GM08714 (cell line): ENCODE data around the gene C15orf61.

Source experiments
- H3K4me3 ChIP-seq: fragments of 200-500 bp; sonication (Bioruptor generic); 2 replicates; pipeline ENCODE4 v1.5.1; 2014; ENCODE audit warnings: mild to moderate bottlenecking, low read length, inconsistent platforms
- ZNF274 ChIP-seq: IDR thresholded peaks from 2 replicates; pipeline ENCODE4 v1.6.1; 2012; ENCODE audit warnings: mild to moderate bottlenecking, low read depth, low read length

C15orf61 gene

DNA sequence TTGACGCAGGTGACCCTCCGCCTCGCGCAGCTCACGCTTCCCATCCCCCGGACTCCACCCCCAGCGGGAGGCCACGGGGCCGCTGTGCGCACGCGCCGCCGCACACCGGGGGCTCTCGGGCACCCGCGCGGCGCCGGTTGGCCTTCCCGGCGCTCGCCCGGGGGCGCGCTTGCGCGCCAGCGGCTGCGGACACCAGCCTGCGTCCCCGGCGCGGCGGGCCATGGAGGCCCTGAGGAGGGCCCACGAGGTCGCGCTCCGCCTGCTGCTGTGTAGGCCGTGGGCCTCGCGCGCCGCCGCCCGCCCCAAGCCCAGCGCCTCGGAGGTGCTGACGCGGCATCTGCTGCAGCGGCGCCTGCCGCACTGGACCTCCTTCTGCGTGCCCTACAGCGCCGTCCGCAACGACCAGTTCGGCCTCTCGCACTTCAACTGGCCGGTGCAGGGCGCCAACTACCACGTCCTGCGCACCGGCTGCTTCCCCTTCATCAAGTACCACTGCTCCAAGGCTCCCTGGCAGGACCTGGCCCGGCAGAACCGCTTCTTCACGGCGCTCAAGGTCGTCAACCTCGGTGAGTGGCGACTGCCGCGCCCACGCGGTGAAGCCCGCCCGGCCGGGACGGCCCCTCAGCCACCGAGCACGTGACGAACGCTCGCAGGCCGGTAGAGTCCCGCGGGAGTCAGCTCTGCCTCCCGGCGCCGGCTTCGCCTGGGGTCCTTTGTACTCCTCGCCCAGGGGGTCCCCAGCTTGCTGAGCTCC is at the start of gene C15orf61:
C15orf61 (plus strand) TSS at position 103 of the 754 bp plus-strand sequence; CDS start at position 221, 118 bp downstream.
- no peak for TF ChIP-seq ZNF274
- H3K4me3 ChIP-seq: peak within 1 kb of the TSS; percentile 95

DNA sequence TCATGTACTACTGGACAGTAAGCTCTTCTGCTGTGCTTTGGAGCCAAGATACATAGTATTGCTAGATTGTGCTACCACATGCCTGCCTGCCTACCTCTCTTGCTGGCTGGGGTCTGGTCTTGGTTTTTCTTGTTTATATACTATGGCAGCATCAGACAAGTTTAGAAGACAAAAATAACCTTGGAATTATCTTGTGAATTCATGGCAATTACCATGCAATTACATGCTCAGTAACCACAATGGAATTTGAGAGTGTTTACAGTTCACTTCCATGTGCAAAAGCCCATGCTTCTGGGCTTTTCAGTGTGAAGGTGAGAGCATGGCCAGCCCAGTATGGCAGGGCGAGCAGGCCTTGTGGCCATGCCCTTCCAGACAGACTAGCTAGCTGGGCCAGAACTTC is 48.0 kb upstream of the C15orf61 start:
- TF ChIP-seq ZNF274: no peak

DNA sequence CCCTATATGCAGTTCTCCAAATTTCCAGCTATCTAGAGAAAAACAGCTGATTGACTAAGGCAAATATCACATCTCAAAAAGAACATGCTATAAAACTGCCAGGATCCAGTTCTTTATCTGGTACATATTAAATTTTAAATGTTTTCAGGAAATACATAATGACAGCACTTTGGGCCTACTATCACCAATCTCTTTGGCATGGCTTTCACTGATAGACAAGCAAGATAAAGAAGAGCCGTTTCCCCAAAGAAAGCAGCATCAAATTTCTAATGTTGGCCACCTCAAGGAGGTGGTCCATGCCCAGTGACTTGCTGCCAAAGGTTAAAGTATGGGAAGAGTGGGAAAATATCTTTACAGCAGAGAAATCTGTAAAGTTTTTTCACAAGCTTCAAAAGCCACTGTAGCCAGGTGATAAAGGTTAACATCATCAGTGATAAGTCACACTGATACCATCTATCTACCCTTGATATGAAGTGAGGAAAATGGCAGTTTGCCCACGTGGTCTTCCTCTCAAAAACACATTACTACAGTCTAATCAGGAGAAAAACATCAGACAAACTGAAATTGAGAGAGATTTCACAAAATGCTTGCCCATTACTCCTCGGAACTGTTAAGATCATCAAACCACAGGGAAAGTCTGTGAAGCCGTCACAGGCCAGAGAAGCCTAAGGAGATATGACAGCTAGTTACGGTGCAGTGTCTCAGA is 46.4 kb upstream of the C15orf61 start:
- no peak overlapping the region for H3K4me3 ChIP-seq
- no peak for TF ChIP-seq ZNF274

More for the DNA sequence above, 48.0 kb upstream of the C15orf61 start:
- no peak overlapping the region for H3K4me3 ChIP-seq

DNA sequence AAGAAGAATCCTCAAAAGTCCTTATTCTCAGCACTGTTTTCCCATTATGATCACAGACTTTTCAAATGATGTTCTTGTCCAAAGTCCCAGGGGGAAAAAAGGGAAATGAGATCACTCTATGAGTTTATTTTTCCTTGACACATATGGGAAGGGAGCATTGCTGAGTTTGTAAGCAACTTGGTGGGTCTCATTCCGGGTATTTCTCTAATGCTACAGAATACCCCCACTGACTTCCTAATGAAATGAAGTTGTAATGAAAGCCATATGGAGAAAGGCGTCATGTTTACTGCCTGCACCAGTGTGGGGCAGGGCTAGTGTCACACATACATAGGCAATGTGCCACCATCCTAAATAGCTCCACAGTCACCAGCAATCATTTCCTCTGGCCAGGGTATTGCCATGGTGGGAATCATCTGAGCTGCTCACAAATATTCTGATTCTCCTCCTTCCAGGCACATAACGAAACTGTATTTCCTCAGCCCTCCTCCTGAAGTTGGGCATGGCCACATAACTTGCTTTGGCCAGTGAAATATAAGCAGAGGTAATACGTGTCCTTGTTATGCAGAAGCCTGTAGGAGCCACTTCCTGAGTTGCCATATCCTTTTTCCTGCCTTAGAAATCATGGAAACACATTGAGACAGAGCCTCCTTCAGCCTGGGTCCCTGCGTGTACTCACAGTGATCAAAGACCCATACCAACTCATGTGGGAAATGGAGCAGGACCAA is 41.0 kb upstream of the C15orf61 start:
- no peak for TF ChIP-seq ZNF274

DNA sequence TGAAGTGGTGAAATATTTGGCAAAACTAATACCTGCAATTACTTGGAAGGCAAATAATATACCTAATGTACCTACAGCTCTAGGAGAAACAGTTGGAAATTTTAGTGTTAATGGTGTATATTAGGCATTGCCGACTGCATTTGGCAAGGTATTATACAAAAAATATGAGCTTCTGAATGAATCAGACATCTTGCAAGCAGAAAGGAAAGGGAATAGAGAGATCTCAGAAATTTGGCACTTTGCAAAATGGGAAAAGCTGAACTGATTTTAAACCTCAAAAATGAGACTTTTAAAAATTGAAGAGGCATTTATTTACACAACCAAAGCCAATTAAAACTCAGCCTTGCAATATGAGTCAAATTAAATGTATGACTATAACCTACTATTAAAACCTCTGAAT is 40.2 kb upstream of the C15orf61 start:
- no peak overlapping the region for H3K4me3 ChIP-seq
- no peak for TF ChIP-seq ZNF274

More for the DNA sequence above, 41.0 kb upstream of the C15orf61 start:
- no peak overlapping the region for H3K4me3 ChIP-seq

DNA sequence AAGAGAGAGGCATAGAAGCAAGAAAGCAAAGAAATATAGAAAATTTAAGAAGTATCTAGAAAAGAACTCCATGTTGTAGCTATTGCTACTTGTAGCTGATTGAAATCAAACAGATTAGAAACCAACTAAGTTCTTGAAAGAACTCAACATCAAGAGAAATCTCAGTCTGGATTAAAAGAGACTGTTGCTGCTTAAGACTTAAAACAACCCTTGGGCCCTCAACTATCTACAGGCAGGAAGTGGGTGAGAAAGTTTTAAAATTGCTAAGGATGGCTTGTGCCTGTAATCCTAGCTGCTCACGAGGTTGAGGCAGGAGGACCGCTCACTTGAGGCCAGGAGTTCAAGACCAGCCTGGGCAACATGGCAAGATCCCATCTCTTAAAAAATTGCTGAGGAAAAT is 39.3 kb upstream of the C15orf61 start:
- no peak for TF ChIP-seq ZNF274
- no peak overlapping the region for H3K4me3 ChIP-seq

DNA sequence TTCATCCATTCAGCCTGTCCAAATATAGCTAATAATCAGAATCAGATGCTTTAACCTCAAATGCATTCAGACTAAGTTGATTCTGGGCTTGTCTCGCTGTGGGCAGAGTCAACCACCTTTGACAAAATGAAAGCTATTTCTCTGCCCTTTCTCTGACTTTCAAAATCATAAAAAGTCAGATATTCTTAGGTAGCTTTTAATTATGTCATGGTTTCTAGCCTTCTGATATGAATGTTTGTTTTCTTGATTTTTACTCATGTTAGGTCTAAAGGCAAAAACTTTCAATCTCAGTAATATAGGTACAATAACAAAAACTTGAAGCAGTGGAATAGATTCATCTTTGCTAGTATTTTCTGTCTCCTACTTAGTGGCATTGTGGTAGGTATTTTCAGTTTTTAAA is 25.3 kb upstream of the C15orf61 start:
- H3K4me3 ChIP-seq: no peak overlapping the region
- TF ChIP-seq ZNF274: no peak

DNA sequence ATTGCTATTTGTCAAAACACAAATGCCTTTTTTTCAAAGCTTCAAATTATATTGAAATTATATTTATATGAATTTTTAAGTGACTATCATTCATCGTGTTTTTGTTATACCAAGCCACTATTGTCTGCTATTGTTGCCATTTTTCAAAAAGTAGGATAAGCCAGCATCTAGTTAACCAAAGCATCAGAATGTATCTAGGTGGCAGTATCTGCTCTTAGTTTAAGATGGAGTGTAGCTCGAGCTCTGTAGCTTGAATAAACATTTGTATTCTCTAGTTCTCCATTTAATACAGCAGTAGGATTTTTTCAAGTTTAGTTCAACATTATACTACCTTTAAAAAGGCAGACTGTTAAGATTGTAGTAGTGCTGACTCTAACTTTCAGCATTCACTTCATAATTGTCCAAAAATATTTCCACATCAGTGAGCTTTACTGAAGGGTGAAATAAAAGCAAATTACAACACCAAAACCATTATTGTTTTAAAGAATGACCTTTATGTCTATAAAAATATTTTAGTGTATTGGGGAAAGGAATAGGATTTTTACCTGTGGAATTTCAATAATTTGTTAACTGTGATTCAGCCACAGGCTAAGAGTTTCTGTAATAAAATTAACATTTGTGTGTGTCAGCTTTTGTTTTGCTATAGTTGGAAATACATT is 19.6 kb upstream of the C15orf61 start:
- no peak for TF ChIP-seq ZNF274
- H3K4me3 ChIP-seq: no peak overlapping the region

DNA sequence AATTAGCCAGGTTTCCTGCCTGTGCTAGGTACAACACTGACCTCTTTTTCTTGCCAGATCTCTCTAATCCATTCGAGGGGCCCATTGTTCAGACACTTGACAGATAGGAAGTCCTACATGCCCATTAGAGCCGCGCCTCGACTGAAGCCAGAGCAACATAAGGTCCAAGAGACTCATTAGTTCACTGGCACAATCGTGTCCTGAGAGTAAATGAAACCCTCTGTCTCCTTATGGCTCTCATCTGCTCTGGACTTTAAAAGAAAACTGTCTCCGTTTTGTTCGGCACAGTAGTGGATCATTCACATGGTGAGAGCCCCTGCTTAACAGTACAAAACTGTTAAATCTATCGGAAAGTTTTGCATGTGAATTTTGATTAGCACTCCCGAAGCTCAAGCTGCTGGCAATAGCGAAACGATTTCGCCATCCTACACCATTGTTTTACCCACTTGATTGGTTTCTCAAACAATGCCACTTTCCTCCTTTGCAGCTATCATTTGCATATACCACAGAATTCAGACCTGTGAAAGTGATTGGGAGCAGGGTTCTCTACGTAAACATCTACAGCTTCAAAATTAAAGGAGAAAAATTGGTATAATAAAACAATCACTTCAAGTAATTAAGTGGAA is 19.0 kb upstream of the C15orf61 start:
- no peak for TF ChIP-seq ZNF274
- H3K4me3 ChIP-seq: no peak overlapping the region

DNA sequence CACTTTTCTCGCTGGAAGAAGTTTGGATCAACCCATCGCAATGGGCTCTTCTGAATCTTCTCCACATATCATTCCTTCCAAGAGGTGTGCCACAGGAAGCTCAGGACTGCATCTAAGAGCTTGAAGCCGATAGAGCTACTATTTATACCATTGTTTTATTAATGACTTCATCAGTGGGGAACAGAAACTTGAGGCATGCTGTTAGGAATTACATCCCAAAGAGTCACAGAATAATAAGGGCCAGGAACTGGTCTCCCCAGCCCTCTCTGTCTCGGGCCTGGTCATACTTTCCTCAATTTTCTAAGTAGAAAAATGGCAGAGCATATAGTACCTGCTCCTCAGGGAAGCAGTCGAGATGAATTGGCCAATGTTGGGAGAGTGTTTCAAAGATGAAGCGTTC is 16.9 kb upstream of the C15orf61 start:
- TF ChIP-seq ZNF274: no peak
- H3K4me3 ChIP-seq: no peak overlapping the region

DNA sequence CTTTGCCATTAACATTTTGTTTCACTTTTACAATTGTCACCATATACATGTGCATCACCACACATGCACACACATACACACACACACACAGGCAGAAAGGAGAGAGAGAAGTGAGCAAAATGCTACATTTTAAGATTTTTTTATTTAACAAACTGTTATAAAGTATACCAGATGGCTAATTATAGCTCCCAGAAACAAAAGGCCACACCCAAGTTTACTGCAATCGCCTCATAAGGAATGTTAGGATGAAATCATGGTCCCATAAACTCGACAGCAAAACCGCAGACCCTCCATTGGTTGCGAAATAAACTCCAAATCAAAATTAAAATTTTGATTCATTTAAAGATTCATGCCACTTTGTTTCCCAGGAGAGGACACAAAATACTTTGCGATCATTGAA is 16.1 kb upstream of the C15orf61 start:
- no peak for TF ChIP-seq ZNF274
- H3K4me3 ChIP-seq: no peak overlapping the region

DNA sequence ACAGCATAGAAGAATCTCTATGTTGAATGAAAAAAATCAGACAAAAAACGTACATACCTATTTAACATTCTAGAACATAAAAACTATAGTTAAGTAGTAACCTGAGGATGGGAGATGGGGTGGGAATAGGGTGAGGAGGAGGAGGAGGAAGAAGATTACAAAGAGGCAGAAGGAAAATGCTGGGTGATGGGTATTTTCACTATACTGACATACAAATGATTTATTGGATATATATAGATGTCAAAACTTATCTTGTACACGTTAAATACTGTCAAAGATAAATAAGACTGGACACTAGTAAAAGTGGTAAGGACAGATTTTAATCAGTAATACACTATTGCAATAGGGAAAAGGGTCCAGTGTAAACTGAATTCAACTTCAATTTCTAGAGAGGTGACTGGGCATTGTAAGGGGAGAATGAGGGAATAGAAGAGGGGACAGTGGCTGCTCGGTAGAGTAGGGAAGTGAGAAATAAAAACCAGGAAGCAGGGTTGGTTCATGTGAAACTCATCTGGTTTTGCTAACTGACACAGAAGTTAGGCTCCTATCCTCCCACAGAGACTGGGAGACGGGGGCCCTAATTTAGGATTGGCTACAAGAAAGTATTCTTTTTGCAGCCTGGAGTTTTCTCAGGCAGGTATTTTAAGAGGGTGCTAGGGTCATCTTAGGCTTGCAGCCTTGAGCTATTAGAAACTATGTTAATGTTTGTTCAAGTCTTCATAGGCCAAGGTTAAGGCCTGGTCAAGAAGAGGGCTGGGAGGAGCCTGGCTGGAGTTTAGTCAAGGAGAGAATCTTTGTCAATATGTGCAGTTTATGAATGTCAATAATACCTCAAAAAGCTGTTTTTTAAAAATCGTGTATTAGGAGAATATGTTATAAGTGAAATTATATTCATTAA is 15.0 kb upstream of the C15orf61 start:
- peak overlapping the region; percentile 25; the same call in 1 of the 2 replicates for H3K4me3 ChIP-seq
- TF ChIP-seq ZNF274: no peak
